ENCODE results near the gene DIRAS1.

DNA sequence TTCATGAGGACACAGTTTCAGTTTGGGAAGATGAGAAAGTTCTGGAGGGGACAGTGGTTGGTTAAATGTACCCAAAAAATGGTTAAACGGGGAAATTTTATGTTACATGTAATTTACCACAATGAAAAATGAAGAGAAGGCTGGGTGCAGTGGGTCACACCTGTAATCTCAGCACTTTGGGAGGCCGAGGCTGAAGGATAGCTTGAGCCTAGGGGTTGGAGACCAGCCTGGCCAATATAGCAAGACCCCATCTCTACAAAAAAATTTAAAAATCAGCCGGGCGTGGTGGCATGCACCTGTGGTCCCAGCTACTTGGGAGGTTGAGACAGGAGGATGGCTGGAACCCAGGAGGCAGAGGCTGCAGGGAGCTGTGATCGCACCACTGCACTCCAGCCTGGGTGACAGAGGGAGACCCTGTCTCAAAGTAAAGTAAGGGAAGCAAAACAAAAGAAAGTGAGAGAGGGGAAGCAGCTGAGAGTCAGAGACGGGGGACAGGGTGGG is 35.9 kb downstream of the DIRAS1 start:
- TF ChIP-seq, protein P1, sequence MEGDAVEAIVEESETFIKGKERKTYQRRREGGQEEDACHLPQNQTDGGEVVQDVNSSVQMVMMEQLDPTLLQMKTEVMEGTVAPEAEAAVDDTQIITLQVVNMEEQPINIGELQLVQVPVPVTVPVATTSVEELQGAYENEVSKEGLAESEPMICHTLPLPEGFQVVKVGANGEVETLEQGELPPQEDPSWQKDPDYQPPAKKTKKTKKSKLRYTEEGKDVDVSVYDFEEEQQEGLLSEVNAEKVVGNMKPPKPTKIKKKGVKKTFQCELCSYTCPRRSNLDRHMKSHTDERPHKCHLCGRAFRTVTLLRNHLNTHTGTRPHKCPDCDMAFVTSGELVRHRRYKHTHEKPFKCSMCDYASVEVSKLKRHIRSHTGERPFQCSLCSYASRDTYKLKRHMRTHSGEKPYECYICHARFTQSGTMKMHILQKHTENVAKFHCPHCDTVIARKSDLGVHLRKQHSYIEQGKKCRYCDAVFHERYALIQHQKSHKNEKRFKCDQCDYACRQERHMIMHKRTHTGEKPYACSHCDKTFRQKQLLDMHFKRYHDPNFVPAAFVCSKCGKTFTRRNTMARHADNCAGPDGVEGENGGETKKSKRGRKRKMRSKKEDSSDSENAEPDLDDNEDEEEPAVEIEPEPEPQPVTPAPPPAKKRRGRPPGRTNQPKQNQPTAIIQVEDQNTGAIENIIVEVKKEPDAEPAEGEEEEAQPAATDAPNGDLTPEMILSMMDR (IDR thresholded peaks at IDR 0.05; ENCODE audit: low read depth, low read length, poor library complexity, severe bottlenecking): no peak
- no peak for TF ChIP-seq EZH2phosphoT487 (IDR thresholded peaks at IDR 0.05; ENCODE audit: borderline replicate concordance, low read length)
